GM12864 (cell line): ENCODE measurements around the gene CDK12.

Source experiments
- DNase-seq: peaks from one replicate; pipeline ENCODE4 v3.0.0-alpha.2; 2011; ENCODE audit warnings: low read depth
- H3K4me3 ChIP-seq: 2 replicates; pipeline ENCODE4 v1.5.1; 2011; ENCODE audit warnings: mild to moderate bottlenecking, low read depth, low read length, control low read depth
- TF ChIP-seq, protein P1 (sequence below): IDR thresholded peaks from 2 replicates; pipeline ENCODE4 v1.5.1; 2011; ENCODE audit warnings: low read depth, mild to moderate bottlenecking, moderate library complexity, low read length, control low read depth, inconsistent platforms; ENCODE audit errors: missing control alignments

CDK12 gene

DNA sequence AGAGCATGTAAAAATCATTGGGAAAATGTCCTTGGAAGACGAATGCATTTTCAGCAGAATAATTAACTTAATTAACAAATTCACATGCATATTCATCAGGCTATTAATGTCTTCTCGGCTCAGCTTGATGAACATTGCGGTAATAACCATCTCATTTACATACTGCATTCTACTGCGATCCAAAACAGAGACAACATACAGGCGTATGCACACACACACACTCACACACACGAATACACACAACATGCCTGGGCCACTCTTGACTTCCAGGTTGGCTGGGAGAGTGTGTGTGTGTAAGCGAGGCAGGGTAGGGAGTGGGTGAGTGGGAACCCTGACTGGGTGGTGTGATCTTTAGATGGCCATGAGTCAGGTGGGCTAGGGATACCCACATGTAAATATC, 101.7 kb downstream of the CDK12 start:
- no peak overlapping the region for H3K4me3 ChIP-seq
- no peak for DNase-seq
- TF ChIP-seq, protein P1, sequence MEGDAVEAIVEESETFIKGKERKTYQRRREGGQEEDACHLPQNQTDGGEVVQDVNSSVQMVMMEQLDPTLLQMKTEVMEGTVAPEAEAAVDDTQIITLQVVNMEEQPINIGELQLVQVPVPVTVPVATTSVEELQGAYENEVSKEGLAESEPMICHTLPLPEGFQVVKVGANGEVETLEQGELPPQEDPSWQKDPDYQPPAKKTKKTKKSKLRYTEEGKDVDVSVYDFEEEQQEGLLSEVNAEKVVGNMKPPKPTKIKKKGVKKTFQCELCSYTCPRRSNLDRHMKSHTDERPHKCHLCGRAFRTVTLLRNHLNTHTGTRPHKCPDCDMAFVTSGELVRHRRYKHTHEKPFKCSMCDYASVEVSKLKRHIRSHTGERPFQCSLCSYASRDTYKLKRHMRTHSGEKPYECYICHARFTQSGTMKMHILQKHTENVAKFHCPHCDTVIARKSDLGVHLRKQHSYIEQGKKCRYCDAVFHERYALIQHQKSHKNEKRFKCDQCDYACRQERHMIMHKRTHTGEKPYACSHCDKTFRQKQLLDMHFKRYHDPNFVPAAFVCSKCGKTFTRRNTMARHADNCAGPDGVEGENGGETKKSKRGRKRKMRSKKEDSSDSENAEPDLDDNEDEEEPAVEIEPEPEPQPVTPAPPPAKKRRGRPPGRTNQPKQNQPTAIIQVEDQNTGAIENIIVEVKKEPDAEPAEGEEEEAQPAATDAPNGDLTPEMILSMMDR: no peak

DNA sequence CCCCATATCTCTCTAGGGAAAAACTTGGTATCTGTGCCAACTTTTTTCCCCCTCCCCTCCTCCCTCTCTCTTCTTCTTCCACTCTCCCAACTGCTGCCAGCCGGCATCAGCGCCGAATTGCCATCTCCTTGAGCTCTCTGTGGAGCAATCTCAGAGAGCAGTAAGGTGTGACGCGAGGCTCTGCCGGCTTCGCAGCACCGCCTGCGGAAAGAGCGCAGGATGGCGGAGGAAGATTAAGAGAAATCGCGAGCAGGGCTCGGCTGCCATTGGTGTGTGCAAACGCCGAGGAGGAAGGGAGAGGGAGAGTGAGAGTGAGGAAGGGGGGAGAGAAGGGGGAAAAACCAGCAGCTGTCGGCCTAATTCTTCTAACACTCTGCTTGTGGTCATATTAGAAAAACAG, 102.2 kb downstream of the CDK12 start:
- TF ChIP-seq, protein P1: no peak
- DNase-seq: no peak
- H3K4me3 ChIP-seq: no peak overlapping the region

DNA sequence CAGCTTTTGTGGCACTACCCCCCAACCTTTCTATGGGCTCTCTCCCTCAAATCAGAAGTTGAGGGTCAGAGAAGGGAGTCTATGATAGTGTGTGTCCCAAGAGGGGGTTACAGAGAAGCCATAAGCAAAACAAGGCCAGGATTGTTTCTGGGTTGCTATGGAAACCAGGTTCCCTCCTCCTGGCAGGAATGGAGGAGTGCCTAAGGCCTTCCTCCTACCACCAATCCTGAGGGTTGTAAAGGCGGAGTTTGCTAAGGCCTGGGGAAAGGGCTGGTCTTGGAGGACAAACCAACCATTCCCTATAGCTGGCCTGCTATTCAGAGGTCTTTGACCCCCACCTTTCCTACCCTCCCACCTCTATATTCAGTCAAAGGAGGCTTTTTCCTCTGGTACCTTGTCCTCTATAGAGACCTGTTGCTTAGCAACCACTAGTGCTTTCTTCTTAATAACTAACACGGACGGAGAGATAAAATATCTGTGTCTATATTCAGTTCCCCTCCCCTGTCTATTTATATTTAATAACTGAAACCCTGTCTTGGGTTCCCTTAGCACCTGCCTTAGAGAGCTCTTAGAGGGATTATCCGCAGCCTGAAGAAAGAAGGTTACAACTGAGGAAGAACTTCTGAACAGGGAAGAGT, 103.0 kb downstream of the CDK12 start:
- TF ChIP-seq, protein P1: no peak
- no peak for DNase-seq
- no peak overlapping the region for H3K4me3 ChIP-seq

DNA sequence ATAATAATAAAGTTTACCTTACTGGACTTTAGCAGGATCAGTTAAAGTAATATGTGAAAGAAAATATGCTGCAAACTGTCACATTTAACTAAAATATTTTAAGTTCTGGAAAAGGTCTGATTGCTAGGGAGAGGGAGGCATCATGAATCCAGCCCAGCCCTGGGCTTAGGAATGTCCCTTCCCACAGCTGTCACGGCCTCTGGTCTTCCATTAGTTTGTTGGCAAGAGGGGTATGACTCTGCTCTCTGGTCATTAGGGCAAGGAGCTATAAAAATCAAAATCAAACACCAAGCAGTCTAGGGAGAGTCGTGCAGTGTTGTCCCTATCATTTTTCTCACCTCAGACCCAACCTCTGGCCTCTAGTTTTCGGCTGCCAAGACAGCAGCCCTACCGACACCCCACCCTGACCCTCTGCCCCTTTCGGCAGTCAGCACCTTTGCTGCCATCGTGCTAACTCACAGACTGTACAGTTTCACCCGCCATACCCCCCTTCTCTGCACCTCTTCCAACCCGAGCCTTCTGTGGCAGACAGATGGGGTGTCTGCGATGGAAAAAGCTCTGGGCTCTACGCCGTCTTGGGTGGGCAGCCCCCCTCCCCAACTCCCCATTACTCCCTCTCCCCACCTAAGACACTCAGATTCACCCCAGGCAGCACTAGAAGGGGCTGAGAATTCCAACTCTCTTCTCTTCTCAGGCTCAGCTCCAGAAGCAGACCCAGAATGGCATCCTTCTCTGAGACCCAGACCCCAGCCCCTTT, 105.0 kb downstream of the CDK12 start:
- DNase-seq: no peak
- TF ChIP-seq, protein P1: no peak
- no peak overlapping the region for H3K4me3 ChIP-seq

DNA sequence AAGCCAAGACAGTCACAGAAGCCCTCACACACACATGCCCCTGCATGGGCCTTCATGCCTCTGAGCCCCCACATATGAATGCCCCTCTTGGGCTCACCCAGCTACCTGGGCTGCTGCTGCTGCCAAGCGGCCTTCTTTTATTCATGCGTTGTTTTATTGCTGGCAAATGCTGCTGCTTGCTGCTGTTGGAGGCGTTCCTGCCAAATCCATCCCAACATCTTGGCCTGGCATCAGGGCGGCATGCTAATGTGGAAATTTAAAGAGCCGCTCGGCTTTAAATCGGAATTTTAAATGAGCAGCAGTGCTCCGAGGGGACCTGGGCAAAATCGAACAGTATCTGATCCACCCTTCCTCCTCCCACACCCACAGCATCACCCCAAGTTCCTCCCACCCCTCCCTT, 107.4 kb downstream of the CDK12 start:
- TF ChIP-seq, protein P1: no peak
- H3K4me3 ChIP-seq: no peak overlapping the region
- no peak for DNase-seq

DNA sequence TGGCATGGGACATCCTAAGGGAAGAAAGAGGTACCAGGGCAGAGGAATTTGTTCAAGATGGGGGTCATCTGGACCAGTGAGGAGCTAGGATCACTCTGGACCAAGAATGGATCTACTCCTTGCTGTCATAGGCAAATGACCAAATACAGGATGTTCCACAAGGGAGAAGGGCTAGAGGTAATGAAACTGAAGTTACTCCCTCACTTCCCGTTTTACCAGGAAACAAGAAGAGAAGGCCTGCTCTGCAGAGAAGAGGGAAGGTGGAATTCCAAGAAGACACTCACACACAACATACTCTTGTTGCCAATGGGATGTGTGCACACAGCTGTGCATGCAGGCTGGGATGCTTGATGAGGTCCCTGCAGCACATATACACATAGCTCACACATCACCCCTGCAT, 107.8 kb downstream of the CDK12 start:
- no peak for DNase-seq
- H3K4me3 ChIP-seq: no peak overlapping the region
- TF ChIP-seq, protein P1: no peak

DNA sequence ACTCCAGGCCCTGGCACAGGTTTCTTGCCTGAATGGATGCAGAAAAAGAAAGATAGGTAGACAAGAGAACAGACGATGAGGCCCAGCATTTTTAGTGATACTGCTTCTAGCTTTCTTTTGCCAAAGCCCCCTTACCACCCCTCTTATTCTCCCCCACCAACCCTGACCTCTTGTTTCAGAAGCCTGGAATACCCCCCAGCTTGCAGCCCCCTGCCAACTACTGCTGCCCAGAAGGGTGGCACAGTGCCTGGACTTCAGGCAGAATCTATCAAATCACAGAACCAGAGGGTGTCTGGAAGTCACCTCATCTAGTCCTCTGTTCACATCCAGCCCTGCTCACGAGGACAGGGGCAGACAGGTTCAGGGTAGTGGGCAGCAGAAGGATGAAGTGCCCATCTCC, 110.8 kb downstream of the CDK12 start:
- no peak overlapping the region for H3K4me3 ChIP-seq
- no peak for DNase-seq
- TF ChIP-seq, protein P1: no peak
